ENCODE measurements around the gene DCX.

DNA sequence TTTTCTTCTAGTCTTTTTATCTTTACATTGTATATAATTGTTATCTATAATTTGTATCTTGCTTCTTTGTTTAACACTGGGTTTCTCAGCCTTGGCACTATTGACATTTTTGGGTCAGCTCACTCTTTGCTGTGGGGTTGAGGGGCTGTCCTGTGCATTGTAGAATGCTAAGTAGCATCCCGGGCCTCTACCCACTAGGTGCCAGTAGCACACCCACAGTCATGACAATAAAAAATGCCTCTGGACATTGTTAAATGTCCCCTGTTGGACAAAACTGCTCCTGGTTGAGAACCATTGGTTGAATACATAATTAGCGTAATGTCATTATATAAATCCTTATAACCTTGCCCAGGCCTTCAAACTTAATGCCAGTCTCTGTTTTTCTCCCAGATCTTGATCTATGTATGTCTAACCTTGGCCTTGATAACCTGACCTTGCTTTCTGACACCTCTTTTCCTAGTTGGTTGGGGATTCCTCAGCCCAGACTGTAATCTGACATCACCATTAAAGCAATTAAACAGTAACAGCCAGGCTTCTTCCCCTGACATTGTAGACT, 46.1 kb downstream of the DCX start:
- no peak for TF ChIP-seq CTCF (IDR thresholded peaks at IDR 0.05; ENCODE audit: borderline replicate concordance, extremely low read depth, low read length, poor library complexity, severe bottlenecking)
- no peak for TF ChIP-seq EZH2 (IDR thresholded peaks at IDR 0.05; ENCODE audit: borderline replicate concordance, low read depth, low read length, severe bottlenecking)
